NB4 (cell line): Measurements from ENCODE around the gene TAAR9.

Source experiments
- MYC ChIP-seq: IDR thresholded peaks from 2 replicates; pipeline ENCODE4 v1.6.1; 2011; ENCODE audit warnings: low read depth, low read length
- POLR2A ChIP-seq: IDR thresholded peaks from 2 replicates; pipeline ENCODE4 v1.6.1; 2011; ENCODE audit warnings: mild to moderate bottlenecking; ENCODE audit not compliant: insufficient read length; ENCODE audit errors: extremely low read depth
- TF ChIP-seq, protein P1 (sequence below): IDR thresholded peaks from one replicate; pipeline ENCODE4 v1.5.1; 2012; ENCODE audit warnings: low read depth, low read length
- TF ChIP-seq, protein P2 (sequence below): IDR thresholded peaks from 2 replicates; pipeline ENCODE4 v1.6.1; 2011; ENCODE audit warnings: low read depth, low read length

DNA sequence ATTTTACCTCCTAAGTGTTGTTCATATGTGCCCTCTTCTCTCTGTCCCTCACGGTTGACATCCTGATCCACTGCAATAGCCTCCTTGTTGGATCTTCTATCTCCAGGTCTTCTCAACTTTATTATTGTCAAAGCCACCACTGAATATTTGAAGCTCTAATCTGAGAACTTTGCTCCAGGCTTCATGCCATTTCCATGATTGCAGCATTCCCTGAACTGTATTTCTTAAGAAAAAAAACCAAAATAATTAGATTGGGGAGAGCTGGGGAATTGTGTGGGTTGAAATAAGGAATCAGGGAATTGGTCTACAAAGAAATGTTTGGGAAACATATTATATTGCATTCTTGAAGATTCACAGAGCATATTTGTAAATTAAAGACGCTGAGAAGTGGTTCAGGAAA, 22.7 kb upstream of the TAAR9 start:
- TF ChIP-seq, protein P1, sequence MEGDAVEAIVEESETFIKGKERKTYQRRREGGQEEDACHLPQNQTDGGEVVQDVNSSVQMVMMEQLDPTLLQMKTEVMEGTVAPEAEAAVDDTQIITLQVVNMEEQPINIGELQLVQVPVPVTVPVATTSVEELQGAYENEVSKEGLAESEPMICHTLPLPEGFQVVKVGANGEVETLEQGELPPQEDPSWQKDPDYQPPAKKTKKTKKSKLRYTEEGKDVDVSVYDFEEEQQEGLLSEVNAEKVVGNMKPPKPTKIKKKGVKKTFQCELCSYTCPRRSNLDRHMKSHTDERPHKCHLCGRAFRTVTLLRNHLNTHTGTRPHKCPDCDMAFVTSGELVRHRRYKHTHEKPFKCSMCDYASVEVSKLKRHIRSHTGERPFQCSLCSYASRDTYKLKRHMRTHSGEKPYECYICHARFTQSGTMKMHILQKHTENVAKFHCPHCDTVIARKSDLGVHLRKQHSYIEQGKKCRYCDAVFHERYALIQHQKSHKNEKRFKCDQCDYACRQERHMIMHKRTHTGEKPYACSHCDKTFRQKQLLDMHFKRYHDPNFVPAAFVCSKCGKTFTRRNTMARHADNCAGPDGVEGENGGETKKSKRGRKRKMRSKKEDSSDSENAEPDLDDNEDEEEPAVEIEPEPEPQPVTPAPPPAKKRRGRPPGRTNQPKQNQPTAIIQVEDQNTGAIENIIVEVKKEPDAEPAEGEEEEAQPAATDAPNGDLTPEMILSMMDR = no peak
- no peak for TF ChIP-seq POLR2A
- TF ChIP-seq MYC = no peak
- TF ChIP-seq, protein P2, sequence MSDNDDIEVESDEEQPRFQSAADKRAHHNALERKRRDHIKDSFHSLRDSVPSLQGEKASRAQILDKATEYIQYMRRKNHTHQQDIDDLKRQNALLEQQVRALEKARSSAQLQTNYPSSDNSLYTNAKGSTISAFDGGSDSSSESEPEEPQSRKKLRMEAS = no peak
